SKM-1 treated with dmso at 0.1 percent for 144 hours (cell line): ENCODE data around the gene VSIG10L.
A peak's percentile ranks its signal among the peaks of the same experiment; 100 is the strongest.

Experiments used
- DNase-seq: peaks from one replicate; lab custom pipeline; 2025; ENCODE audit not compliant: unreplicated experiment; lab: John Stamatoyannopoulos, UW

Gene VSIG10L

DNA sequence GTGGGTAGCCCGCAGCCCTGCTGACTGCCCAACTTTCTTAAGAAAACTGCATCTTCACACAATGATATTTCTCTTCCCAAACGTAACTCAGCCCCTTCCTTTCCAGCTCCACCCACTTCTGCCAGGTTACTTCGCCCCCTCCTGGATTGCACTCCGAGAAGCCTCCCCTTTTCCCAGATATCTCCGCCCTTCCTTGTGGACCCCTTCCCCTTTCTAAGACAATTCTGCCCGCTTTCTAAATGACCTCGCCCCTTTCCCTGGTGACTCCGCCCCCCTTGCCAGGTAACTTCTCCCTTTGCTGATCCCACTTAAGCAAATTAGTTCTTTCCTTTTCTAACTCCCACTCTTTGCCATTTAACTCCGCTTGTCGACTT is 2.6 kb downstream of the VSIG10L start:
- DNase-seq = no peak

- DNase-seq = peak; percentile 44
Observed at GRCh38 chr19:51338563-51339312, 3.2 kb downstream of the VSIG10L start.

- no peak for DNase-seq
Observed at GRCh38 chr19:51337861-51338562, 3.9 kb downstream of the VSIG10L start.

GRCh38 chr19:51337141-51337860 is 4.6 kb downstream of the VSIG10L start:
- DNase-seq = no peak

- no peak for DNase-seq
Observed at GRCh38 chr19:51333836-51334460, 8.0 kb downstream of the VSIG10L start.

DNA sequence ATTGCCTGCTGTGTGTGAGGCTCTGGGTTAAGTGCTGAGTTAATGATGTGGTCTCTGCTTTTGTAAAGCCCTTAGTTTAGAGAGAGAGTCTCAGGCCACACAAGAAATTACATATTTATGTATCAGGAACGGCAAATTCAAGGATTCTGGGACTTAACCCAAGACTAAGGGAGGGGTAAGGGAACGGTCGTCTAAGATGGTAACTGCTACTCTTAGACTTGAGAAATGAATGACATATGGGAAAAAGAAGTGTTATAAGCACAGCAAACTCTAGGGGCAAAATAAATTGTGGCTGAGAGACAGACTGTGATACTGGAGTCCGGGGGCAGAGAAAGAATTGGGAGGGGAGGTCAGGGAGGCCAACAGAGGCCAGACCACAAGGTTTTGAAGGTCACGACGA is 10.2 kb downstream of the VSIG10L start:
- no peak for DNase-seq

- DNase-seq = no peak
Observed at GRCh38 chr19:51331193-51331592, 10.7 kb downstream of the VSIG10L start.

- no peak for DNase-seq
Observed at GRCh38 chr19:51330366-51330765, 11.6 kb downstream of the VSIG10L start.

- no peak for DNase-seq
Observed at GRCh38 chr19:51329411-51329810, 12.5 kb downstream of the VSIG10L start.

DNA sequence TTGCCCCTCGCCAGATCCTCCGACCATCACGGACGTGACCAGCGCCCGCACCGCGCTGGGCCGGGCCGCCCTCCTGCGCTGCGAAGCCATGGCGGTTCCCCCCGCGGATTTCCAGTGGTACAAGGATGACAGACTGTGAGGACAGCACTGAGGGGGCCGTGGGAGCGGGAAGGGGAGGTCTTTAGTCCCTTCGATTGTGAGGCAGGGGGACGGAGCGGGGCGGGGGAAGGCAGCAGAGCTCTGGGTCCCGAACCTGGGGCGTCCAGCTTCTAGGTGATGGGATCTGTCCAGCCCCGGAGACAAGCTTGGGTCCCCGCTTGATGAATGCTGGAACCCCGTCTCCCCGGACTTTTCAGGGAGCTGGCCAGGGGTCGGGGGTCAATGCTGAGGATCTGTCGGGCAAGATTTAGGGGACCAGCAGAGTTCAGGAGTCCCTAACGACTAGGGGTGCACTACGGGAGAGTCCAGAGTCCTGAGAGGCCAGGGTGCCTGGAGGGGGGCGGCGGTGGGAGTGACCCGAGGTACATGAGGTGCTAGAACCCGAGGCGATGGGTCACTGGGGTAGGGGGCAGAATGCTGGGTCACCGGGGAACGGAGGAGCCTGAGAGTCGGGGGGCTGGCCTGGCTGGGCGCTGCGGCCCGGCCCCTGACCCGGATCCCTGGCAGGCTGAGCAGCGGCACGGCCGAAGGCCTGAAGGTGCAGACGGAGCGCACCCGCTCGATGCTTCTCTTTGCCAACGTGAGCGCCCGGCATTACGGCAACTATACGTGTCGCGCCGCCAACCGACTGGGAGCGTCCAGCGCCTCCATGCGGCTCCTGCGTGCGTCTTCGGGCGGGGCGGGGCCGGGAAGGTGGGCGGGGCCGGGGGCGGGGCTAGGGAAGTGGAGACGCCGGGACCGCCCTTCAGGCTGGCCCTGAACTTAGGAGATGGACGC is 14.6 kb downstream of the VSIG10L start:
- no peak for DNase-seq

- DNase-seq = no peak
Observed at GRCh38 chr19:51326216-51327065, 15.5 kb downstream of the VSIG10L start.

- no peak for DNase-seq
Observed at GRCh38 chr19:51325161-51325976, 16.6 kb downstream of the VSIG10L start.

GRCh38 chr19:51324167-51324481 is 17.8 kb downstream of the VSIG10L start:
- DNase-seq = no peak

GRCh38 chr19:51323481-51324166 is 18.3 kb downstream of the VSIG10L start:
- no peak for DNase-seq

DNA sequence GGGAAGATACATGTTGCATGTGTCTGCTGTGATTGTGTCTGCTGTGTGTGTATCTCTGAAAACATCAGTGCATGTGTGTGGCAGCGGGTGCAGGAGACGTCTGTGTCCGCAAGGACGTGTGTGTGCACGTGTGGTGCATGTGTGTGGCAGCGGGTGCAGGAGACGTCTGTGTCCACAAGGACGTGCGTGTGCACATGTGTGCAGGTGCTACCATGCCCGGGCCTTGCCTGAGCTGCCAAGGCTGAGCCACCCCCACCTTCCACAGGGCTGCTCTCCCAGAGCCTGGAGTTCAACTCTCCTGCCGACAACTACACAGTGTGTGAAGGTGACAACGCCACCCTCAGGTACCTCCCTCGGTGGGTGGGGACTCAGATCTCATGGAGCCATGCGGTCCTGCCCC is 20.1 kb downstream of the VSIG10L start:
- DNase-seq = no peak

GRCh38 chr19:51320280-51320657 is 21.7 kb downstream of the VSIG10L start:
- DNase-seq = no peak

DNA sequence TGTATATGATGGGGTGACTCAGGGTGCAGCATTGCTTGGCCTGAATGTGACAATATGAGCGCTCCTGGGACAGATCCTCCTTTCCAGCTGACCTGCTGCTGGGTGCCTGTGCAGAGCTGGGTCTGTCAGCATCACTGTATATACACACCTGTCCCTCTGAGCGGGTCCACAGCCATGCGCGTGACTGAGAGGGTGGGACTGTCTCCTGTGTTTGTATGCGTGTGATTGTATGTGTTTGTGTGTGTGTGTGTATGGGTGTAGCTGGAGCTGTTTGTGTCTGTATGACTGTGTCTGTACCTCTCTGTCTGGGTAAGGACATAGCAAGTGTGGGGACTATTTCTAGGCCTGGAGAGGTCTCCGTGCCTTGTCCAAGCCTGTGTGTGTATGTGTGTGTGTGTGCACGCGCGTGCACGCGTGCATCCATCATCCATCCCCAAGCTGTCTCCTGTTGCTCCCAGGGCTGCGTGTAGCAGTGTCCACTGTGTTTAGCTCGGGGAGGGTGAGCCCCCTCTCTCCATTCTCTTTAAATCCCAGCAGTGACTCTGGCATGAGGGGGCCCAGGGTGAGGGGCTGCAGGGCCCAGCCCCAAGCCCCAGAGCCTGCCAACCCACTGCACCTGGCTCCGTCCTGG is 22.2 kb downstream of the VSIG10L start:
- DNase-seq = no peak
